ENCODE measurements around the gene GALNT9. TPM values are rescaled to one million over a fixed set of nuclear protein-coding genes. Genes with fewer than 3 reads are reported as not detected.

GALNT9 gene
- total RNA-seq, 4 donors from 2014 or later: 0.13 TPM; not detected in 3

DNA sequence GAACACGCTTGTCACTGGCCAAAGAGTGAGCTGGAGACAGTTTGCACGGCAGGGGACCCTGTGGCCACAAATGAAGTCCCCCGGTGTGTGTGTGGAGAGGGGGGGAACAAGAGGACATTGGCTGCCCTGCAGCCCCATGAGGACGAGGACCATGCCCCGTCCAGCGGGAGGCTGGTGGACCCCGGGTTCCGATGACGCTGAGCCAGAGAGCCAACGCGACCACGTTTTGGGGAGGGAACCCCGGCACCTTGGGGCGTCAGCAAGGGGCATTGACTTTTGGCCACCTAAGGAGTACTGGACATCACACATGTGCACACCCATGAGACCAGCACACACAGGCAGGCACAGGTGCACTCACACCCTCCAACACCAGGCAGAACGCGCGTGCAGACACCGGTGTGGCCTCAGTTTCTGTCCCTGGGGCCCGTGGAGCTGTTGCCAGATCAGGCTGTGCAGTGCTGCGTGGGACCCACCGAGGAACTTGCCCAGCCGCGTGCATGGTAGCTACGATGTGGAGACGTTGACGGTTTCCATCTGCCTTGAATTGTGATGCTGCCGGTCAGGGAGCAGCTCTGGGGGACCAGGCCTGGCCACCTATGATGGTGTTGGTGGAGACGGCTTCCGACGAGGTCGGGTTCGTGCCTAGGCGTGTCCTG lies 158.6 kb downstream of the GALNT9 start:
- 81 to 82% methylated on average over 24 to 33 of the region's 33 CpGs for WGBS, 2 donors
- TF ChIP-seq, protein P1, sequence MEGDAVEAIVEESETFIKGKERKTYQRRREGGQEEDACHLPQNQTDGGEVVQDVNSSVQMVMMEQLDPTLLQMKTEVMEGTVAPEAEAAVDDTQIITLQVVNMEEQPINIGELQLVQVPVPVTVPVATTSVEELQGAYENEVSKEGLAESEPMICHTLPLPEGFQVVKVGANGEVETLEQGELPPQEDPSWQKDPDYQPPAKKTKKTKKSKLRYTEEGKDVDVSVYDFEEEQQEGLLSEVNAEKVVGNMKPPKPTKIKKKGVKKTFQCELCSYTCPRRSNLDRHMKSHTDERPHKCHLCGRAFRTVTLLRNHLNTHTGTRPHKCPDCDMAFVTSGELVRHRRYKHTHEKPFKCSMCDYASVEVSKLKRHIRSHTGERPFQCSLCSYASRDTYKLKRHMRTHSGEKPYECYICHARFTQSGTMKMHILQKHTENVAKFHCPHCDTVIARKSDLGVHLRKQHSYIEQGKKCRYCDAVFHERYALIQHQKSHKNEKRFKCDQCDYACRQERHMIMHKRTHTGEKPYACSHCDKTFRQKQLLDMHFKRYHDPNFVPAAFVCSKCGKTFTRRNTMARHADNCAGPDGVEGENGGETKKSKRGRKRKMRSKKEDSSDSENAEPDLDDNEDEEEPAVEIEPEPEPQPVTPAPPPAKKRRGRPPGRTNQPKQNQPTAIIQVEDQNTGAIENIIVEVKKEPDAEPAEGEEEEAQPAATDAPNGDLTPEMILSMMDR (IDR thresholded peaks at IDR 0.05): no peak
- no peak for TF ChIP-seq POLR2A (IDR thresholded peaks at IDR 0.05)
- intact Hi-C loops (cut with DNase I; ENCODE audit: low total_unique reads): no loop called here
- H3K4me3 ChIP-seq (ENCODE audit: low read depth, poor library complexity, severe bottlenecking): no peak overlapping the region
- DNase-seq (ENCODE audit: low spot score in 2 of 2): no peak

DNA sequence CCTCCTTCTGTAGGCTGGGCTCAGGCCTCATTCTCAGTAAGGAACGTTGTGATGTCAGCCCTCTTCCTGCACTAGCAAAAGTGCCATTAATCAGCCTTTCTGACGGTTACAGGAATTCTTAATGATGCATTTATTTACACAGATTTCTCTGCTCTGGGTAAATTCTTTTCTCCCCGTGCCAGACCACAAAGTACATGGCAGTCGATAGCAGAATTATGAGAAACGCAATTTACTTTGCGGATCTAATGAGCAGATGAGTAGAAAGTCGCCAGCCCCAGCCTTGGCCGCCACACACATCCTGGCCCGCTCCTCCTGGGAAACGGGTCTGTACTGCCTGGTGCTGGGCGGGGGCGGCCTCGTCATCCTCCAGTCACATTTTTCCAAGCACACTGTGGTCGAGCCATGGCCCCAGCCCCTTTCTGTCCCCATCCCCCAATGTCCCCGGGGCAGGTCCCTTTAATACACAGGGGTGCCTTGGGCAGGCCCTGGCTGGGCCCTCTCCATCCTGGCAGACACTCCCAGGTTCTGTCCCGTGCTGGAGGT lies 159.2 kb downstream of the GALNT9 start:
- WGBS, 2 donors: 16 to 27% methylated on average over 12 to 16 of the region's 16 CpGs
- no peak overlapping the region for H3K4me3 ChIP-seq (ENCODE audit: low read depth, poor library complexity, severe bottlenecking)
- TF ChIP-seq, protein P1 (IDR thresholded peaks at IDR 0.05): no peak
- TF ChIP-seq POLR2A (IDR thresholded peaks at IDR 0.05): no peak
- DNase-seq (ENCODE audit: low spot score in 2 of 2): no peak
- intact Hi-C loops (cut with DNase I; ENCODE audit: low total_unique reads): no loop called here

DNA sequence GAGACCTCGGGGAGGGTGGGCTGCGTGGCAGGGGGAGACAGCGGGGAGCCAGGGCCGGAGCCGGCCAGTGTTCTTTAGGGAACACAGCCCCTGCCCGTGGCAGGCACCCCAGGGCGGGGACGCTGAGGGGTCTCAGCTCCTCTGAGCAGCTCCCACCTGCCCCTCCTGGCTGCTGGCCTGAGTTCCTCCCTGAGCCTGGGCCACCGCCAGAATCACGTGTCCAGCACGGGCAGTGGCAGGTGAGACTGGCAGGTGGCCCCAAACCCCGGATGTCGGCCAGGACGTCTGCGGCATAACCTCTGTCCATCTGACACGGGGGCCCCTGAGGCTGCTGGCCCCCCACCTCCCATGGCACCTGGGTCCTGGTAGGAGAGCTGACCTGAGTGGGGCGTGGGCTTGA lies 160.0 kb downstream of the GALNT9 start:
- 57 to 85% methylated on average over 7 to 13 of the region's 17 CpGs for WGBS, 2 donors
- H3K4me3 ChIP-seq (ENCODE audit: low read depth, poor library complexity, severe bottlenecking): no peak overlapping the region
- DNase-seq (ENCODE audit: low spot score in 2 of 2): no peak
- TF ChIP-seq POLR2A (IDR thresholded peaks at IDR 0.05): no peak
- TF ChIP-seq, protein P1 (IDR thresholded peaks at IDR 0.05): no peak
- intact Hi-C loops (cut with DNase I; ENCODE audit: low total_unique reads): no loop called here

DNA sequence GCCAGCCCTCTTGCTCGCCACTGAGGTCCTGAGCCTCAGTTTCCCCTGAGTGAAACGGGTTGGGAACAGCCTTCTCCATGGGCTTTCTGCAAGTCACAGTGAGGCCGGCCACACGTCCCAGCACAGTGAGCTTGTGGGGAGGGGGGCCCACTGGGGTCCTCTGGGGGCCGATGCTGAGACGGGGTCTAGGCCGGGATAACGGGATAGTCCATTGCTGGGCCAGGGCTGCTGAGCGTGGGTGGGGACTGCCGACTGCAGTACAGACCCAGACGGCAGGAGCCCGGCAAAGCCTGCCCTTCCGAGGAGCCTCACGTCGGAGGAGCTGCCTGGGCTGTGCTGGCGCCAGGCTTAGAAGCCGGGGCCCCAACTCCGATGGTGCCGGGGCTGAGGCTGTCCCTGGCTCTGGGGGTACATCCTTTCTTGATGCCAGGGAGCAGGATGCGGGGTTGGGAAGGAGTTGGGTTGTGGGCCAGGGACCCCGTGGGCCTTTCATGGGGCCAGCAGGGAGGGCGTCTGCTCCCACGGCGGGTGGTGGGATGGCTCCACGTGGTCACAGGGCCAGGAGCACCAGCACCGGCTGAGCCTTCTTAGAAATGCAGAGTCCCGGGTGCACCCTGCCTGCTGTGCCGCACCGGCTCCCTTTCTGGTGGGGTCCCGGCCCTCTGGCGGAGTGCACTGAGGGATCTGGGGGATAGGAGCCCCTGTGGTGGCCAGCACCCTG lies 160.9 kb downstream of the GALNT9 start:
- DNase-seq (ENCODE audit: low spot score in 2 of 2): no peak
- 79% methylated on average over 11 to 14 of the region's 31 CpGs for WGBS, 2 donors
- TF ChIP-seq, protein P1 (IDR thresholded peaks at IDR 0.05): no peak
- TF ChIP-seq POLR2A (IDR thresholded peaks at IDR 0.05): no peak
- intact Hi-C loops (cut with DNase I; ENCODE audit: low total_unique reads): no loop called here
- H3K4me3 ChIP-seq (ENCODE audit: low read depth, poor library complexity, severe bottlenecking): no peak overlapping the region

DNA sequence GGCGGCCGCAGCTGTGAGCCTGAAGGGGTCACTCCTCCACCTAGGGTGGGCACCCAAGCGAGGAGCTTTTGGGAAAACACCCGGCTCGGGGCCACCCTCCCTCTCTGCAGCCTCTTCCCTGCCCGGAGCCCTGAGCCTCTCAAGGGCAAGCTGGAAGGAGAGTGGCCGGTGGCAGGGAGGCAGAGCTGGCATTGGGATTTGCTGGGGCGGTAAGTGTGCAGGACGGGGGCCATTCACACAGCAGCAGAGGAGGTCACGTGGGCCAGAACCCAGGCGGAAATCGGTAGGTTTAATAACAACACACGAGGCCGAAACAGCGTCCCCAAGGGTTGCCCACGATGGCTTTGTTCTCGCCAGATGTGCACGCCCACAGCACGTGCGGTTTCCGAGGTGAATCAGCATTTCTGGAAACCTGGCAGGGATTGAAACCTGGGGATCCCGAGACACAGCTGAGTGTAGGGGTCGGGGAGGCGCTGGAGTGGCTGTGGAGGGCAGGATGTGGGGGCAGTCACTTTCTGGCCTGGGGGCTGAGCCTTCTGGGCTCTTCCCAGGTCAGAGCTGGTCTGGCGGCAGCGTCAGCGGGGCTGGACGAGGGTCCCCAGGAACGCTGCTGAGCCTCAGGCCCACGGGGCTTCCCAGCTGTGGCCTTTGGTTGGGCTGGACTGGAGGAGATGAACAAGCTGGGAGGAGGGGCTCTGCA lies 161.6 kb downstream of the GALNT9 start:
- no peak overlapping the region for H3K4me3 ChIP-seq (ENCODE audit: low read depth, poor library complexity, severe bottlenecking)
- TF ChIP-seq POLR2A (IDR thresholded peaks at IDR 0.05): no peak
- TF ChIP-seq, protein P1 (IDR thresholded peaks at IDR 0.05): no peak
- 67 to 79% methylated on average over 20 to 28 of the region's 30 CpGs for WGBS, 2 donors
- intact Hi-C loops (cut with DNase I; ENCODE audit: low total_unique reads): no loop called here
- DNase-seq (ENCODE audit: low spot score in 2 of 2): no peak

All from lower leg skin (tissue), 4 donors.